Lower lobe of right lung (tissue), 2 donors: ENCODE results near the gene ZNF501. TPM values are rescaled to one million over a fixed set of nuclear protein-coding genes. Genes with fewer than 3 reads are reported as not detected.

Experiments
- ATAC-seq, 2 donors: fragments of 200-7000 bp; cut with Tn5 transposase; one replicate each; pipeline ENCODE4 v1.9.1; 2020 to 2022; ENCODE audit warnings: mild to moderate bottlenecking in 2 of 2, moderate library complexity in 2 of 2
- DNase-seq: peaks from one replicate; pipeline ENCODE4 v3.0.0-alpha.2; 2020
- H3K27ac ChIP-seq: fragments of 200-600 bp; one replicate; pipeline ENCODE4 v1.8.0; 2022
- H3K27me3 ChIP-seq: fragments of 200-600 bp; one replicate; pipeline ENCODE4 v1.8.0; 2022; ENCODE audit warnings: low read depth
- H3K36me3 ChIP-seq: fragments of 200-600 bp; one replicate; pipeline ENCODE4 v1.8.0; 2022; ENCODE audit warnings: mild to moderate bottlenecking
- H3K4me1 ChIP-seq: fragments of 200-600 bp; one replicate; pipeline ENCODE4 v1.8.0; 2022
- H3K4me3 ChIP-seq: fragments of 200-600 bp; one replicate; pipeline ENCODE4 v1.8.0; 2022; ENCODE audit warnings: mild to moderate bottlenecking
- H3K9me3 ChIP-seq: fragments of 200-600 bp; one replicate; pipeline ENCODE4 v1.8.0; 2022
- CTCF ChIP-seq: fragments of 200-600 bp; IDR thresholded peaks from one replicate; pipeline ENCODE4 v1.8.0; 2022; ENCODE audit warnings: antibody characterized with exemption, mild to moderate bottlenecking
- intact Hi-C: fragments of 100-400 bp; cut with DNase I; formaldehyde crosslinking; loops from one replicate; pipeline ENCODE4 v1.11.0; 2022
- total RNA-seq: library from RNA; stranded (reverse); fragmentation: NEBNext Ultra II Directional; extraction: Animal tissue kit (Norgen Biotek cat#: 25700); gene quantifications from one replicate; pipeline ENCODE4 v1.2.1, GENCODE V29; 2021
- donor health status: DM: no; HTN: yes; CAD: no; lungs with severe emphysema.

ZNF501 gene
- total RNA-seq, 1 donor from 2014 or later: 4.8 TPM

GRCh38 chr3:44772099-44772442 lies 42.6 kb downstream of the ZNF501 start:
- Histone ChIP-seq H3K27me3 (no peaks in the 10 kb centered on the region), H3K9me3 (peaks cover 25% of the 10 kb centered on the region)
- intact Hi-C loops: no loop called here

GRCh38 chr3:44782891-44783290 lies 53.5 kb downstream of the ZNF501 start:
- TF ChIP-seq CTCF: no peak
- Histone ChIP-seq H3K36me3 (no peaks in the 10 kb centered on the region), H3K27me3 (no peaks in the 10 kb centered on the region), H3K4me3 (no peak overlapping the region), H3K4me1 (no peaks in the 10 kb centered on the region), H3K27ac (no peak overlapping the region), H3K9me3 (no peaks in the 10 kb centered on the region)
- no peak for ATAC-seq
- intact Hi-C loops: no loop called here
- DNase-seq: no peak

More at GRCh38 chr3:44772099-44772442, 42.6 kb downstream of the ZNF501 start:
- no peak for TF ChIP-seq CTCF
- Histone ChIP-seq H3K4me1 (no peaks in the 10 kb centered on the region), H3K4me3 (no peak overlapping the region), H3K36me3 (no peaks in the 10 kb centered on the region), H3K27ac (no peak overlapping the region)
- ATAC-seq (no peak), DNase-seq (no peak)

Other genes starting within 250 kb of the ZNF501 start
- gene ZKSCAN7, start 174.4 kb upstream of the ZNF501 start, total RNA-seq: 3.9 TPM
- gene ZNF660, start 144.7 kb upstream of the ZNF501 start, total RNA-seq: 2.7 TPM
- gene ZNF197, start 104.6 kb upstream of the ZNF501 start, total RNA-seq: 12.6 TPM
- 8.8 TPM for gene ZNF35, start 80.9 kb upstream of the ZNF501 start, total RNA-seq
- 2.3 TPM for gene ZNF502, start 17.0 kb upstream of the ZNF501 start, total RNA-seq
- 27.8 TPM for gene KIAA1143, start 32.0 kb downstream of the ZNF501 start, total RNA-seq
- 1.3 TPM for gene KIF15, start 32.2 kb downstream of the ZNF501 start, total RNA-seq
- gene TMEM42, start 132.3 kb downstream of the ZNF501 start, total RNA-seq: 17.4 TPM
- not detected for gene TGM4, start 145.0 kb downstream of the ZNF501 start, total RNA-seq
- gene ZDHHC3, start 246.5 kb downstream of the ZNF501 start, total RNA-seq: 110 TPM
- 32.9 TPM for gene EXOSC7, start 246.6 kb downstream of the ZNF501 start, total RNA-seq